Midbrain (tissue), 1 donor: ENCODE measurements around the gene FHIT.

ENCODE experiments used
- DNase-seq: peaks from one replicate; lab custom pipeline; 2025; lab: John Stamatoyannopoulos, UW

Gene FHIT

GRCh38 chr3:61169621-61170251, 81.5 kb downstream of the FHIT start:
- no peak for DNase-seq

- DNase-seq: no peak
These were observed 83.0 kb downstream of the FHIT start for GRCh38 chr3:61168286-61168685.

- no peak for DNase-seq
These were observed 88.3 kb downstream of the FHIT start for GRCh38 chr3:61162965-61163364.

GRCh38 chr3:61158667-61159066, 92.6 kb downstream of the FHIT start:
- DNase-seq: no peak

- DNase-seq: no peak
These were observed 93.0 kb downstream of the FHIT start for GRCh38 chr3:61158216-61158615.

GRCh38 chr3:61157414-61157813, 93.8 kb downstream of the FHIT start:
- DNase-seq: no peak

- DNase-seq: no peak
These were observed 95.5 kb downstream of the FHIT start for GRCh38 chr3:61155701-61156292.

GRCh38 chr3:61154457-61155198, 96.6 kb downstream of the FHIT start:
- no peak for DNase-seq

- DNase-seq: no peak
These were observed 99.2 kb downstream of the FHIT start for GRCh38 chr3:61152071-61152470.

- no peak for DNase-seq
These were observed 102.0 kb downstream of the FHIT start for GRCh38 chr3:61149236-61149635.

GRCh38 chr3:61146010-61146890, 105.0 kb downstream of the FHIT start:
- DNase-seq: no peak

- no peak for DNase-seq
These were observed 109.6 kb downstream of the FHIT start for GRCh38 chr3:61141697-61142096.

- DNase-seq: no peak
These were observed 110.0 kb downstream of the FHIT start for GRCh38 chr3:61141227-61141626.

- no peak for DNase-seq
These were observed 111.6 kb downstream of the FHIT start for GRCh38 chr3:61139686-61140085.

GRCh38 chr3:61138401-61138800, 112.9 kb downstream of the FHIT start:
- DNase-seq: no peak

GRCh38 chr3:61136191-61136590, 115.1 kb downstream of the FHIT start:
- no peak for DNase-seq

- DNase-seq: no peak
These were observed 116.7 kb downstream of the FHIT start for GRCh38 chr3:61134532-61134931.

GRCh38 chr3:61132062-61132461, 119.2 kb downstream of the FHIT start:
- no peak for DNase-seq

- no peak for DNase-seq
These were observed 132.4 kb downstream of the FHIT start for GRCh38 chr3:61118830-61119229.

GRCh38 chr3:61117045-61117898, 134.0 kb downstream of the FHIT start:
- DNase-seq: no peak

- no peak for DNase-seq
These were observed 136.8 kb downstream of the FHIT start for GRCh38 chr3:61114316-61114953.
